ENCODE results near the gene ATOH8. TPM values are rescaled to one million over a fixed set of nuclear protein-coding genes. Genes with fewer than 3 reads are reported as not detected.

ATOH8 gene
- total RNA-seq, 4 donors from 2014 or later = 41.1 to 124 (median 62.5) TPM

- Histone ChIP-seq H3K9me3 (no peaks in the 10 kb centered on the region), H3K36me3 (no peaks in the 10 kb centered on the region), H3K4me1 (peaks cover 78 to 96% (median 87%) of the 10 kb centered on the region in 4 donors), H3K27ac (replicated peaks in 1 of 4) (peak overlapping the region in 3 of 4 donors; percentile 65 to 85 (median 78)), H3K4me3 (no peak overlapping the region), H3K27me3 (no peaks in the 10 kb centered on the region)
- no peak for DNase-seq (ENCODE audit: extremely low spot score)
- TF ChIP-seq EP300 (IDR thresholded peaks at IDR 0.05) = no peak
- no peak for TF ChIP-seq POLR2AphosphoS5 (IDR thresholded peaks at IDR 0.05)
- no peak for TF ChIP-seq POLR2A (IDR thresholded peaks at IDR 0.05; ENCODE audit: low read depth)
- TF ChIP-seq CTCF (IDR thresholded peaks at IDR 0.05) = no peak
- WGBS = 89% methylated on average over 7 of the region's 9 CpGs
- intact Hi-C loops (cut with DNase I) = loop anchor here (2.0 kb wide), 1 partner anchor 25 kb away; no protein-coding TSS in a partner anchor
These were observed 5.6 kb upstream of the ATOH8 start for GRCh38 chr2:85748039-85748734.

- Histone ChIP-seq H3K27ac (replicated peaks in 1 of 4) (peak overlapping the region; percentile 47 to 85 (median 72)), H3K36me3 (no peaks in the 10 kb centered on the region), H3K4me3 (no peak overlapping the region), H3K27me3 (no peaks in the 10 kb centered on the region), H3K4me1 (peaks cover 67 to 90% (median 83%) of the 10 kb centered on the region in 4 donors), H3K9me3 (no peaks in the 10 kb centered on the region)
- WGBS = 42% methylated on average over 7 of the region's 7 CpGs
- peak in 1 of 2 donors; percentile 71 for TF ChIP-seq POLR2AphosphoS5 (IDR thresholded peaks at IDR 0.05)
- TF ChIP-seq POLR2A (IDR thresholded peaks at IDR 0.05; ENCODE audit: low read depth) = no peak
- peak in 1 of 3 experiments; percentile 8 for TF ChIP-seq CTCF (IDR thresholded peaks at IDR 0.05)
- TF ChIP-seq EP300 (IDR thresholded peaks at IDR 0.05) = no peak
- no peak for DNase-seq (ENCODE audit: extremely low spot score)
- intact Hi-C loops (cut with DNase I) = loop anchor here (2.0 kb wide), 1 partner anchor 24 kb away; no protein-coding TSS in a partner anchor
These were observed 4.6 kb upstream of the ATOH8 start for GRCh38 chr2:85748985-85749875.

- Histone ChIP-seq H3K4me3 (no peak overlapping the region), H3K36me3 (peaks cover 0 to 5% (median 0%) of the 10 kb centered on the region in 4 donors), H3K4me1 (peaks cover 56 to 81% (median 78%) of the 10 kb centered on the region in 4 donors), H3K27me3 (no peaks in the 10 kb centered on the region), H3K9me3 (no peaks in the 10 kb centered on the region), H3K27ac (replicated peaks in 1 of 4) (peak overlapping the region; percentile 47 to 85 (median 72))
- no peak for DNase-seq (ENCODE audit: extremely low spot score)
- intact Hi-C loops (cut with DNase I) = no loop called here
- TF ChIP-seq CTCF (IDR thresholded peaks at IDR 0.05) = peak; percentile 70 to 84 (median 80)
- no peak for TF ChIP-seq EP300 (IDR thresholded peaks at IDR 0.05)
- no peak for TF ChIP-seq POLR2A (IDR thresholded peaks at IDR 0.05; ENCODE audit: low read depth)
- peak in 1 of 2 donors; percentile 27 for TF ChIP-seq POLR2AphosphoS5 (IDR thresholded peaks at IDR 0.05)
- WGBS = 56% methylated on average over 13 of the region's 15 CpGs
These were observed 2.9 kb upstream of the ATOH8 start for GRCh38 chr2:85750587-85751575.

- H3K36me3 ChIP-seq = peaks cover 0 to 10% (median 0%) of the 10 kb centered on the region in 4 donors
- no peak overlapping the region for H3K4me3 ChIP-seq
- H3K4me1 ChIP-seq = peaks cover 56 to 81% (median 79%) of the 10 kb centered on the region in 4 donors
- intact Hi-C loops (cut with DNase I) = no loop called here
- WGBS = 85% methylated on average over 11 of the region's 11 CpGs
- no peak for DNase-seq (ENCODE audit: extremely low spot score)
- peak overlapping the region; percentile 47 to 85 (median 72) for H3K27ac ChIP-seq (replicated peaks in 1 of 4)
- no peak for TF ChIP-seq POLR2A (IDR thresholded peaks at IDR 0.05; ENCODE audit: low read depth)
- no peak for TF ChIP-seq CTCF (IDR thresholded peaks at IDR 0.05)
- TF ChIP-seq POLR2AphosphoS5 (IDR thresholded peaks at IDR 0.05) = no peak
- TF ChIP-seq EP300 (IDR thresholded peaks at IDR 0.05) = no peak
- no peaks in the 10 kb centered on the region for H3K27me3 ChIP-seq
- no peaks in the 10 kb centered on the region for H3K9me3 ChIP-seq
These were observed 2.2 kb upstream of the ATOH8 start for GRCh38 chr2:85751627-85752026.

All from esophagus muscularis mucosa (tissue), 4 donors.